Measurements from ENCODE around the gene DUSP1. TPM values are rescaled to one million over a fixed set of nuclear protein-coding genes. Genes with fewer than 3 reads are reported as not detected.

The DUSP1 gene
- total RNA-seq, 1 donor from 2014 or later: 250 TPM

GRCh38 chr5:172798422-172799215 lies 27.6 kb upstream of the DUSP1 start:
- DNase-seq (ENCODE audit: extremely low spot score, unreplicated experiment): no peak
- Mint-ChIP-seq H3K4me3 (ENCODE audit: unreplicated experiment) (no peak overlapping the region), H3K9me3 (ENCODE audit: unreplicated experiment) (no peaks in the 10 kb centered on the region), H3K27me3 (ENCODE audit: unreplicated experiment) (no peaks in the 10 kb centered on the region), H3K4me1 (ENCODE audit: unreplicated experiment) (peaks cover 74% of the 10 kb centered on the region), H3K27ac (ENCODE audit: unreplicated experiment) (peak overlapping the region; percentile 91), H3K36me3 (ENCODE audit: unreplicated experiment) (no peaks in the 10 kb centered on the region)
- TF ChIP-seq, protein P1, sequence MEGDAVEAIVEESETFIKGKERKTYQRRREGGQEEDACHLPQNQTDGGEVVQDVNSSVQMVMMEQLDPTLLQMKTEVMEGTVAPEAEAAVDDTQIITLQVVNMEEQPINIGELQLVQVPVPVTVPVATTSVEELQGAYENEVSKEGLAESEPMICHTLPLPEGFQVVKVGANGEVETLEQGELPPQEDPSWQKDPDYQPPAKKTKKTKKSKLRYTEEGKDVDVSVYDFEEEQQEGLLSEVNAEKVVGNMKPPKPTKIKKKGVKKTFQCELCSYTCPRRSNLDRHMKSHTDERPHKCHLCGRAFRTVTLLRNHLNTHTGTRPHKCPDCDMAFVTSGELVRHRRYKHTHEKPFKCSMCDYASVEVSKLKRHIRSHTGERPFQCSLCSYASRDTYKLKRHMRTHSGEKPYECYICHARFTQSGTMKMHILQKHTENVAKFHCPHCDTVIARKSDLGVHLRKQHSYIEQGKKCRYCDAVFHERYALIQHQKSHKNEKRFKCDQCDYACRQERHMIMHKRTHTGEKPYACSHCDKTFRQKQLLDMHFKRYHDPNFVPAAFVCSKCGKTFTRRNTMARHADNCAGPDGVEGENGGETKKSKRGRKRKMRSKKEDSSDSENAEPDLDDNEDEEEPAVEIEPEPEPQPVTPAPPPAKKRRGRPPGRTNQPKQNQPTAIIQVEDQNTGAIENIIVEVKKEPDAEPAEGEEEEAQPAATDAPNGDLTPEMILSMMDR (IDR thresholded peaks at IDR 0.05): no peak

- H3K36me3 Mint-ChIP-seq (ENCODE audit: unreplicated experiment): no peaks in the 10 kb centered on the region
- DNase-seq (ENCODE audit: extremely low spot score, unreplicated experiment): no peak
- peaks cover 78% of the 10 kb centered on the region for H3K4me1 Mint-ChIP-seq (ENCODE audit: unreplicated experiment)
- TF ChIP-seq, protein P1 (IDR thresholded peaks at IDR 0.05): no peak
- H3K27ac Mint-ChIP-seq (ENCODE audit: unreplicated experiment): peak overlapping the region; percentile 91
- H3K4me3 Mint-ChIP-seq (ENCODE audit: unreplicated experiment): no peak overlapping the region
- H3K9me3 Mint-ChIP-seq (ENCODE audit: unreplicated experiment): no peaks in the 10 kb centered on the region
- no peaks in the 10 kb centered on the region for H3K27me3 Mint-ChIP-seq (ENCODE audit: unreplicated experiment)
Measured at GRCh38 chr5:172797771-172798191, 26.8 kb upstream of the DUSP1 start.

GRCh38 chr5:172796306-172796705 lies 25.3 kb upstream of the DUSP1 start:
- H3K36me3 Mint-ChIP-seq (ENCODE audit: unreplicated experiment): no peaks in the 10 kb centered on the region
- DNase-seq (ENCODE audit: extremely low spot score, unreplicated experiment): no peak
- H3K27ac Mint-ChIP-seq (ENCODE audit: unreplicated experiment): peak overlapping the region; percentile 91
- H3K4me3 Mint-ChIP-seq (ENCODE audit: unreplicated experiment): no peak overlapping the region
- H3K4me1 Mint-ChIP-seq (ENCODE audit: unreplicated experiment): peaks cover 80% of the 10 kb centered on the region
- TF ChIP-seq, protein P1 (IDR thresholded peaks at IDR 0.05): no peak
- no peaks in the 10 kb centered on the region for H3K27me3 Mint-ChIP-seq (ENCODE audit: unreplicated experiment)
- H3K9me3 Mint-ChIP-seq (ENCODE audit: unreplicated experiment): no peaks in the 10 kb centered on the region

DNA sequence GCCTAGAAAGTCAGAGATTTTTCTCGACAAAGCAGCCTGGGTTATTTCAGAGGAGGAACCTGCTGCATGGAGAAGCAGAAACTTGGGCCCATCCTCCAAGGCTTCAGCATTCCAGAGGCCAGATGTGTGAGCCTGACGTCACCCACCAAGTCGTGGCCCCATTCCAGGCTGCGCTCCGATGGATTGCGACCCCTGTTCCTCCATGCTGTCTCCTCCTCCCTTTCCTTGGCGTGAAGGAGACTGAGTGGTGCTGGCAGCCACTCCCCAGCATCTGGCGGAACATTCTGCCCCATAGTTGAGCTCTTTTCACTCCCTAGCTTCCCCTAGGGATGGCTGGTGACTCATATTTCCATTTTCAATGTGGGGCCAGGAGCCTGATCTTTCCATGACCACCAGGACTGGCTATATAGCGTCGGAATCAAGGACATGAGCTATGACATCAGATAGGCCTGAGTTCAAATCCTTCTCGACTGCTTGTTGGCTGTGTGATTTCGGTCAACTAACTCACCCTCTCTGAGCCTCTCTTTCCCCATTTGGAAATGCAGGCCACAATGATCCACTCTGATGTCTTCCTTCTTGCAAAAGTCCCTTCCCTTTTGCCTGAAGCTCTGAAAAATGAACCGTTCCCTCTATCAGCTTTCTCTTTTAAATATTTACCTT lies 24.5 kb upstream of the DUSP1 start:
- peak; percentile 92 for DNase-seq (ENCODE audit: extremely low spot score, unreplicated experiment)
- H3K4me1 Mint-ChIP-seq (ENCODE audit: unreplicated experiment): peaks cover 81% of the 10 kb centered on the region
- no peaks in the 10 kb centered on the region for H3K36me3 Mint-ChIP-seq (ENCODE audit: unreplicated experiment)
- H3K4me3 Mint-ChIP-seq (ENCODE audit: unreplicated experiment): peak overlapping the region; percentile 18
- H3K9me3 Mint-ChIP-seq (ENCODE audit: unreplicated experiment): no peaks in the 10 kb centered on the region
- no peaks in the 10 kb centered on the region for H3K27me3 Mint-ChIP-seq (ENCODE audit: unreplicated experiment)
- TF ChIP-seq, protein P1 (IDR thresholded peaks at IDR 0.05): no peak
- peak overlapping the region; percentile 91 for H3K27ac Mint-ChIP-seq (ENCODE audit: unreplicated experiment)

Data from osteocyte (in vitro differentiated cells).